Thymus (tissue), 11 donors: ENCODE data around the gene SKIL. TPM values are rescaled to one million over a fixed set of nuclear protein-coding genes. Genes with fewer than 3 reads are reported as not detected.

Experiments
- DNase-seq, 9 donors: peaks; one replicate each; pipeline ENCODE4 v3.0.0-alpha.2; 2013; ENCODE audit warnings: low spot score in 9 of 9, low read depth in 6 of 9, missing footprints in 1 of 9
- H3K27ac ChIP-seq, 2 donors: one replicate each; pipeline ENCODE4 v1.5.1; 2013; ENCODE audit warnings: control low read depth in 1 of 2, low read depth in 1 of 2, low read length in 1 of 2, mild to moderate bottlenecking in 1 of 2, moderate library complexity in 1 of 2
- H3K27me3 ChIP-seq, 2 donors: one replicate each; pipeline ENCODE4 v1.5.1; 2013; ENCODE audit warnings: low read length in 1 of 2; ENCODE audit not compliant: control insufficient read depth in 2 of 2, insufficient read depth in 1 of 2
- H3K36me3 ChIP-seq, 2 donors: one replicate each; pipeline ENCODE4 v1.5.1; 2013; ENCODE audit warnings: low read length in 1 of 2, mild to moderate bottlenecking in 1 of 2, moderate library complexity in 1 of 2; ENCODE audit not compliant: control insufficient read depth in 2 of 2, insufficient read depth in 2 of 2
- H3K4me1 ChIP-seq, 2 donors: one replicate each; pipeline ENCODE4 v1.5.1; 2013; ENCODE audit warnings: low read length in 2 of 2; ENCODE audit not compliant: control insufficient read depth in 2 of 2, insufficient read depth in 2 of 2
- H3K4me3 ChIP-seq, 2 donors: one replicate each; pipeline ENCODE4 v1.5.1; 2013; ENCODE audit warnings: low read length in 2 of 2, control low read depth in 1 of 2, mild to moderate bottlenecking in 1 of 2
- H3K9me3 ChIP-seq, 2 donors: one replicate each; pipeline ENCODE4 v1.5.1; 2013; ENCODE audit warnings: low read length in 1 of 2, mild to moderate bottlenecking in 1 of 2; ENCODE audit not compliant: control insufficient read depth in 2 of 2, insufficient read depth in 1 of 2
- WGBS: extraction: QIAGEN DNeasy Blood & Tissue Kit; methylation state at CpG from one replicate; pipeline ENCODE4 v1.1.7; 2013; 5-methylcytosine and 5-hydroxymethylcytosine counted together
- polyA plus RNA-seq: library from polyadenylated mRNA; stranded (reverse); fragments of 200-250 nt; gene quantifications from one replicate; pipeline ENCODE4 v1.2.3, GENCODE V29; 2013
- total RNA-seq: library from RNA; stranded (reverse); fragments of 120-200 nt; gene quantifications from one replicate; pipeline ENCODE4 v1.2.4, GENCODE V29; 2013
- donor health status: healthy.

SKIL gene
- total and polyA plus RNA-seq, 2 donors: 23.0 to 30.6 TPM

DNA sequence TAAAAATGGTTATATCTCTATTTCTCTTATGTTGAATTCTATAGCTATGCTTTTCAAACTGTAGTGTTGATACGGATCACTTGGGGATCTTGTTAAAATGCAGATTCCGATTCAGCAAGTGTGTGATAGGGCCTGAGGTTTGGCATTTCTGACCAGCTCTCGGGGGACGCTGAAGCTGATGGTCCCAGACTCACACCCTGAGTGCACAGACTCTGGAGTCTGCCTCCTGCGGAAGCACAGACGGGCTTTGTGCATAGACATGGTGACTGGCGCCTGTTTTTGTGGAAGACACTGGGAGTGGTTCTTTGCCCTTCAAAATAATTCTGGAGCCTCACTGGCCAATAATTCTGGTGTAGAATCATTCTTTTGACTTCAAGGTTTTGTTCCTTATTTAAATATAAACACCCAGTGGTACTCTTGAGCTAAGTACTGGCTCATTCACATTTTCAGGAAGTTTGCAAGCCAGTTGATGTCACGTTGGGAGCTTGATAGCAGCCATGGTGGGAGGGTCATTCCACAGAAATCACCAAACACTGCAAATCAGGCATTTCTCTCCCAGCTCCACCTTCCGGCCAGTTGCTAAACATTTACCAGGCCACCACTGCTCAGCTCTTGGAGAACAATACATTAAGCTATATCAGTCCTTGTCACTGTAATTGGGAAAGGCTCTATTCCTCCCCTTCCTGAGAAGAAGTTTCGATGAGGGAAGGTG, 80.3 kb downstream of the SKIL start:
- DNase-seq: no peak
- WGBS: 79% methylated on average over 10 of the region's 10 CpGs
- H3K27me3 ChIP-seq: peaks cover 2% of the 10 kb centered on the region in 2 donors

DNA sequence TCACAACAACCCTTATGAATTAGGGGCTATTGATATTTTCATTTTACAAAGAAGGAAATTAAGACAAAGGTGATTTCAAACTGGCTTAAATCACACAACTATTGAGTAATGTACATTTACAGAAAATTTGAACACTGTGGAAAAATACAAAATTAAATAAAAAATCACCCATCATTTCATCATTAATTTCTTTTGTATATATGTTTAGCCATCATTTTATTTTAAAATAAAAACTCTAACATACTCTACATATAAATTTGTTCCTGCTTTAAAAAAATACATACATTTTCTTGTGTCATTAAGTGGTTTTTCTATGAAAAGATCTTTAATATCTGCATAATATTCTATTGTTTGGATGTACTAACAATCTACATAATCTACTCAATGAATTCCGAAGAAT, 81.3 kb downstream of the SKIL start:
- Histone ChIP-seq H3K27ac (no peak overlapping the region), H3K9me3 (peaks cover 0 to 1% of the 10 kb centered on the region in 2 donors), H3K36me3 (no peaks in the 10 kb centered on the region), H3K27me3 (peaks cover 2% of the 10 kb centered on the region in 2 donors), H3K4me1 (no peaks in the 10 kb centered on the region), H3K4me3 (no peak overlapping the region)
- WGBS: 96% methylated on average over 1 of the region's 1 CpG
- no peak for DNase-seq

More for the DNA sequence above, 80.3 kb downstream of the SKIL start:
- peaks cover 0 to 1% of the 10 kb centered on the region in 2 donors for H3K9me3 ChIP-seq
- no peak overlapping the region for H3K27ac ChIP-seq
- no peaks in the 10 kb centered on the region for H3K4me1 ChIP-seq
- no peaks in the 10 kb centered on the region for H3K36me3 ChIP-seq
- no peak overlapping the region for H3K4me3 ChIP-seq

DNA sequence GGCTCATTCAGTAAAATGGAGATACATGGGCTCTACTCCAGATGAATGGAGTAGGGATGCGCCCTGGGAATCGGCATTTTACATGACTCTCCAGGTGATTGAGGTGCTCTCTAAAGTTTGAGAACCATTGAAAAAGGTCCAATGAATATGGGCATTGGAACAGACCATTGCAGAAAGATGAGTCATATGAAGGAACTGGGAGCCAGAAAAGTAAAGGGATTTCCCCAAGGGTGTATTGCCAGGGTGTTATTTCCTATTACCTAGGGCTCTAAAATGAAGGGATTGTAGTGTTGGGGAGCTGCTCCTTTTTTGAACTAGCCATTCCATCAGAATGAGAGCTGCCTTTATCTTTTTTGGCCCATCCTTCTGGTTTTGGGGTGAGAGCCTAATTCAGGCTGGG, 82.8 kb downstream of the SKIL start:
- Histone ChIP-seq H3K9me3 (peaks cover 0 to 1% of the 10 kb centered on the region in 2 donors), H3K4me3 (no peak overlapping the region), H3K27me3 (peaks cover 2% of the 10 kb centered on the region in 2 donors), H3K4me1 (no peaks in the 10 kb centered on the region), H3K27ac (no peak overlapping the region), H3K36me3 (no peaks in the 10 kb centered on the region)
- 98% methylated on average over 2 of the region's 2 CpGs for WGBS
- DNase-seq: no peak

DNA sequence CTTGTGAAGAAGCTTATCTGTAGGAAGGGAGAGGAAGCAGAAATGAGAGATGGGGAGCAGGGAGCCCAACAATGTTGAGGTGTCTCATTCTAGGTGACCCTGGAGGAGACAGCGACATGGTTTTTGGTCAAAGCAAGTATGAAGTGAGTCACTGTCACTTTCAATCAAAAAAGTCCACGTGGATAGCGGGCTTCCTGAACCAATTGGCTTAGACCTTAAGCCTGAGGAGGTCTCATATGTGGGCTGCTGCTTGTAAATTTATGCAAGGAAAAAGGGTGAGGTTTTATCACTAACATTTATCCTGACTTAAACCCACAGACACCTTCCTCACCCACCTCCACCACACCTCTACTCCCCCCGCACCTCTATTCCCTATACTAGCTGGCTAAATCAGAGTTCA, 83.9 kb downstream of the SKIL start:
- Histone ChIP-seq H3K27me3 (peaks cover 2% of the 10 kb centered on the region in 2 donors), H3K9me3 (peaks cover 0 to 1% of the 10 kb centered on the region in 2 donors), H3K4me3 (no peak overlapping the region), H3K4me1 (no peaks in the 10 kb centered on the region), H3K27ac (no peak overlapping the region), H3K36me3 (no peaks in the 10 kb centered on the region)
- whole genome bisulfite sequencing: 95% methylated on average over 4 of the region's 4 CpGs
- no peak for DNase-seq

DNA sequence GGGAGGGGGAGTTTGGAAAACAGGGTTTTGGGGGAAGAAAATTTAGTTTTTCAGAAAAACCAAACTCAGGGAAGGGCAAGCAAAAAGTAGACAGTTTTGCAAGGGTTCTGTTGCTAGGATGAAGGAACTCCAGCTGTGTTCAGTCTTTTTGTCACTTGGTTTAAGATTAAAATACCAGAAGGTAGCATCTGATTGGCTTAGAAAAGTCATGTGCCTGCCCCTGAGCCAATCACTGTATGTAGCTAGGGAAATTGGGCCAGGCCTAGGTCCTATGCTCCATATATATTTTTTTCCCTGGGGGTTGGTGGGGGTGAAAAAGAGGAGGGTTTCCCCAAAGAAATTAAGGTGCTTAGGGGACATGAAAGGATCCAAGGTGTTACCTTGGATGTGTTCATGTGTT, 85.4 kb downstream of the SKIL start:
- Histone ChIP-seq H3K4me3 (no peak overlapping the region), H3K9me3 (peaks cover 0 to 1% of the 10 kb centered on the region in 2 donors), H3K36me3 (no peaks in the 10 kb centered on the region), H3K27ac (no peak overlapping the region), H3K4me1 (no peaks in the 10 kb centered on the region), H3K27me3 (peaks cover 2% of the 10 kb centered on the region in 2 donors)
- DNase-seq: no peak

DNA sequence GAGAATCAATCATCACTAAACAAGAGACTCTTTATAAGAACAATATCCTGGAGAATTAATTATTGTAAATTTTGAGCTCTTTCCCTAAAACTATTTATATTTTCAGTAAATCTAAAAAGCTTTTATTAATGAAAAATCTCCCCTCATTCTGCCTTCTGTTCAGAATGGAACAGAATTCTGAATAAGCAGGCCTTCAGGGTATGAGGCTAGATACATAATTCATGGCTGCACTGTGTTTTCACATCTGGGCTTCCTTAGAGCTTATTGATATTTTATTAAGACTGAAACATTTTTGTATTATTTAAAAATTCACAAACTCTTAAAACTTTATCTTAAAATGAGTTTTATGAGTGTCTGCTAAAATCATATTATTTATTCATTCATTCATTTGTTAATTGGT, 85.9 kb downstream of the SKIL start:
- Histone ChIP-seq H3K4me3 (no peak overlapping the region), H3K4me1 (no peaks in the 10 kb centered on the region), H3K36me3 (no peaks in the 10 kb centered on the region), H3K27me3 (peaks cover 2% of the 10 kb centered on the region in 2 donors), H3K27ac (no peak overlapping the region), H3K9me3 (peaks cover 0 to 1% of the 10 kb centered on the region in 2 donors)
- DNase-seq: no peak

Other genes starting within 250 kb of the SKIL start
- 21.3 TPM for gene PHC3, start 176.0 kb upstream of the SKIL start, total RNA-seq
- gene PHC3, start 176.0 kb upstream of the SKIL start, polyA plus RNA-seq: 11.7 TPM
- gene PRKCI, start 135.3 kb upstream of the SKIL start, total RNA-seq: 23.1 TPM
- 21.9 TPM for gene PRKCI, start 135.3 kb upstream of the SKIL start, polyA plus RNA-seq
- gene CLDN11, start 61.2 kb downstream of the SKIL start, total RNA-seq: 0.47 TPM
- gene CLDN11, start 61.2 kb downstream of the SKIL start, polyA plus RNA-seq: 1.5 TPM
- gene SLC7A14, start 228.4 kb downstream of the SKIL start, total RNA-seq: 0.05 TPM
- 0.05 TPM for gene SLC7A14, start 228.4 kb downstream of the SKIL start, polyA plus RNA-seq